ENCODE data around the gene QKI. TPM values are rescaled to one million over a fixed set of nuclear protein-coding genes. Genes with fewer than 3 reads are reported as not detected.

QKI gene
- total RNA-seq, 3 donors from 2014 or later (not counting 1 experiment from before 2014, with no cell fraction given) = 148 to 174 (median 166) TPM

DNA sequence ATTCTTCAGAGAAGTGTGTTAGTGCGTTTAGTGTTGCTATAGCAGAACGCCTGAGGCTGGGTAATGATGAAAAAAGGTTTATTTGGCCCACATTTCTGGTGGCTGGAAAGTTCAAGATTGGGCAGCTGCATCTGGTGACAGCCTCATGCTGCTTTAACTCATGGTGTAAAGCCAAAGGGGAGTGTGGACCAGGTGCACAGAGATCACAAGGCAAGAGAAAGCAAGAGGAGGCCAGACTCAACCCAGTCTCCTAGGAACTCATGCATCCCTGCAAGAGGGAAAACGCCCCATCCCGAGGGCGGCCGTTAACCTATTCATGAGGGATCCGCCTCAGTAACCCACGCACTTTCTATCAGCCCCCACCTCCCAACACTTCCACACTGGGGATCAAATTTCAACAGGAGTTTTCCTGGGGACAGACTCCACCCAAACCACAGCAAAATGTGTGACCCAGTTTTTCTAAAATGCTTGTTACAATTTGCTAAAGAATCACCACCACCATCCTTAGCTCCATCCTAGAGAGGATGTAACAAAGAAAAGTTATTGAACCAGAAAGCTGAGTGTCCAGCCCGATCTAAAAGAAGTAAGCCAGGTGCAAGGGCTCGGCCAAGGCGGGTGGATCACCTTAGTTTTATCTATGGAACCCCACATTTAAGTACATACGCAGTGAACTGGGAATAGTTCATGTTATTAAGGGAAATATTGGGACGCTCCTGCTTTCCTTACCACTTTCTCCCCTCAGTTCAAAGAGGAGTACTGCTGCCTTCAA, 164.8 kb downstream of the QKI start:
- H3K9me3 Mint-ChIP-seq = no peaks in the 10 kb centered on the region
- Histone ChIP-seq H3K27ac (ENCODE audit: low read length) (no peak overlapping the region), H3K36me3 (ENCODE audit: control insufficient read depth, insufficient read depth, low read length) (peaks cover 4% of the 10 kb centered on the region), H3K4me3 (ENCODE audit: low read length) (no peak overlapping the region), H3K4me1 (ENCODE audit: control insufficient read depth, insufficient read depth, low read length) (peaks cover 5% of the 10 kb centered on the region), H3K9me3 (ENCODE audit: control insufficient read depth, insufficient read depth, low read length) (no peaks in the 10 kb centered on the region), H3K27me3 (ENCODE audit: control insufficient read depth, insufficient read depth, low read length) (no peaks in the 10 kb centered on the region)
- no peak overlapping the region for H3K4me3 Mint-ChIP-seq
- DNase-seq (no peak), ATAC-seq (no peak)
- H3K4me1 Mint-ChIP-seq = peaks cover 26 to 30% of the 10 kb centered on the region in 2 donors
- H3K27me3 Mint-ChIP-seq (ENCODE audit: low read depth in 2 of 2) = no peaks in the 10 kb centered on the region
- TF ChIP-seq, protein P1, sequence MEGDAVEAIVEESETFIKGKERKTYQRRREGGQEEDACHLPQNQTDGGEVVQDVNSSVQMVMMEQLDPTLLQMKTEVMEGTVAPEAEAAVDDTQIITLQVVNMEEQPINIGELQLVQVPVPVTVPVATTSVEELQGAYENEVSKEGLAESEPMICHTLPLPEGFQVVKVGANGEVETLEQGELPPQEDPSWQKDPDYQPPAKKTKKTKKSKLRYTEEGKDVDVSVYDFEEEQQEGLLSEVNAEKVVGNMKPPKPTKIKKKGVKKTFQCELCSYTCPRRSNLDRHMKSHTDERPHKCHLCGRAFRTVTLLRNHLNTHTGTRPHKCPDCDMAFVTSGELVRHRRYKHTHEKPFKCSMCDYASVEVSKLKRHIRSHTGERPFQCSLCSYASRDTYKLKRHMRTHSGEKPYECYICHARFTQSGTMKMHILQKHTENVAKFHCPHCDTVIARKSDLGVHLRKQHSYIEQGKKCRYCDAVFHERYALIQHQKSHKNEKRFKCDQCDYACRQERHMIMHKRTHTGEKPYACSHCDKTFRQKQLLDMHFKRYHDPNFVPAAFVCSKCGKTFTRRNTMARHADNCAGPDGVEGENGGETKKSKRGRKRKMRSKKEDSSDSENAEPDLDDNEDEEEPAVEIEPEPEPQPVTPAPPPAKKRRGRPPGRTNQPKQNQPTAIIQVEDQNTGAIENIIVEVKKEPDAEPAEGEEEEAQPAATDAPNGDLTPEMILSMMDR (IDR thresholded peaks at IDR 0.05) = no peak
- 67% methylated on average over 11 of the region's 13 CpGs for WGBS (ENCODE audit: insufficient coverage)
- no peak overlapping the region for H3K27ac Mint-ChIP-seq
- H3K36me3 Mint-ChIP-seq = no peaks in the 10 kb centered on the region
- intact Hi-C loops (cut with micrococcal nuclease) = no loop called here

DNA sequence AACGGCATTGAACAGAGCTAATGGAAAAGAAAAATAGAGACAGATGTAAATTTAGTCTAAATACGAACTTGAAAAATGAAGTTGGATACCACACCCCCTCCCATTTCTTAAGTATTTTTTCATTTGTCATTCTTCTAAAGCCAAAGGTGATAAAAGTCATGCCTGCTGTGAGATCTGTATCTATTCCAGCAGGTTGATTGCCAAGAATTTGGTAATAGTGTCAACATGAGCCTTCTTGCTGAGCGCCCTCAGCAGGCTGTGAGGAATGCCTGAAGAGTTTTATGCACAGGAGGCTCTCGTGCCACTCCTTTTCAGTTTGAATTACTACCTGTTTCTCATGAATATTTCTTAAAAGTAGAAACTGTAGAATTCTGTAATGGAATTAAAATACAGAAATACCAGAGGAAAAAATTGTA, 165.4 kb downstream of the QKI start:
- Histone ChIP-seq H3K36me3 (ENCODE audit: control insufficient read depth, insufficient read depth, low read length) (peaks cover 2% of the 10 kb centered on the region), H3K27ac (ENCODE audit: low read length) (no peak overlapping the region), H3K4me1 (ENCODE audit: control insufficient read depth, insufficient read depth, low read length) (peaks cover 5% of the 10 kb centered on the region), H3K4me3 (ENCODE audit: low read length) (no peak overlapping the region), H3K9me3 (ENCODE audit: control insufficient read depth, insufficient read depth, low read length) (no peaks in the 10 kb centered on the region), H3K27me3 (ENCODE audit: control insufficient read depth, insufficient read depth, low read length) (no peaks in the 10 kb centered on the region)
- TF ChIP-seq, protein P1 (IDR thresholded peaks at IDR 0.05) = no peak
- Mint-ChIP-seq H3K4me3 (no peak overlapping the region), H3K36me3 (no peaks in the 10 kb centered on the region), H3K4me1 (peaks cover 26 to 30% of the 10 kb centered on the region in 2 donors), H3K27ac (no peak overlapping the region), H3K9me3 (no peaks in the 10 kb centered on the region), H3K27me3 (ENCODE audit: low read depth in 2 of 2) (no peaks in the 10 kb centered on the region)
- no peak for DNase-seq
- intact Hi-C loops (cut with micrococcal nuclease) = no loop called here
- WGBS (ENCODE audit: insufficient coverage) = 60% methylated on average over 2 of the region's 4 CpGs
- ATAC-seq = no peak

DNA sequence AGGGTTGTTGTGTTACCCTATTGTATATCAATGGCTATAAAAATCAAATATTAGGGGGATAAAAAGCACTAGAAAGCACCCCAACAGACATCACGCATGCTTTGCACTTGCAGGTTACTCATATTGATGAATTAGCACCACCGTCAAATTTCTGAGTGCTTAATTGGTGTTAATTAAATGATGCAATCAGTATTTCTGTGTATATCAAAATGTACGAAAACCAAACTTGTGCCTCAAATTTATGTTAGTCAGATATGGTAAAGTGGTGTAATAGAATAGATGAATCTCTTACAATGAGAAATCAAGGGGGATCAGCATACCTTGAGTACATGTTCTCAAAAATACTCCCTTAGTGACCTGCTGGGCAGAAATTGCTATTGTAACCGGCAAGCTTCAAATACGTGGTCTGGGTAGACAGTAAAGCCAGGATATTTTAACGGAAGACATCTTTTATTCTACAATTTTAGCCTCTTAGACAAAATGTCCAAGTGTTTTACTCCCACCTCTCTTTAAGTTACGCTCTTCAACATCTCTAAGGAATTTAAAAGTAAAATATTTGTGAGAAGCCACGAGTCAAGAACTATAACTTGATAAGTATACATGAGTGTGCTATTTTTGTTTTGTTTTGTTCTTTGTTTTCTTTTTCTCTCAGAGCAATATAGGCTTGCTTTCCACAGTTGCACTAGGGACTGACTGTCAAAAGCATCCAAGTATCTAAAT, 166.0 kb downstream of the QKI start:
- Histone ChIP-seq H3K36me3 (ENCODE audit: control insufficient read depth, insufficient read depth, low read length) (no peaks in the 10 kb centered on the region), H3K4me1 (ENCODE audit: control insufficient read depth, insufficient read depth, low read length) (peaks cover 5% of the 10 kb centered on the region), H3K27ac (ENCODE audit: low read length) (no peak overlapping the region), H3K27me3 (ENCODE audit: control insufficient read depth, insufficient read depth, low read length) (no peaks in the 10 kb centered on the region), H3K4me3 (ENCODE audit: low read length) (no peak overlapping the region), H3K9me3 (ENCODE audit: control insufficient read depth, insufficient read depth, low read length) (no peaks in the 10 kb centered on the region)
- H3K36me3 Mint-ChIP-seq = no peaks in the 10 kb centered on the region
- TF ChIP-seq, protein P1 (IDR thresholded peaks at IDR 0.05) = no peak
- DNase-seq = no peak
- no peaks in the 10 kb centered on the region for H3K9me3 Mint-ChIP-seq
- H3K27me3 Mint-ChIP-seq (ENCODE audit: low read depth in 2 of 2) = no peaks in the 10 kb centered on the region
- 88% methylated on average over 7 of the region's 8 CpGs for whole genome bisulfite sequencing (ENCODE audit: insufficient coverage)
- no peak for ATAC-seq
- intact Hi-C loops (cut with micrococcal nuclease) = no loop called here
- peaks cover 26 to 30% of the 10 kb centered on the region in 2 donors for H3K4me1 Mint-ChIP-seq
- H3K27ac Mint-ChIP-seq = no peak overlapping the region
- no peak overlapping the region for H3K4me3 Mint-ChIP-seq

All from natural killer cell (primary cell).